Measurements from ENCODE around the gene DES. TPM values are rescaled to one million over a fixed set of nuclear protein-coding genes. Genes with fewer than 3 reads are reported as not detected.
"Not testable (repeated sequence)": the region's sequence is repeated elsewhere in the genome, so short reads cannot be mapped to it uniquely, and the experiment has no call there.

The DES gene
- total RNA-seq, 1 experiment from 2014 or later, result 4.2 TPM

DNA sequence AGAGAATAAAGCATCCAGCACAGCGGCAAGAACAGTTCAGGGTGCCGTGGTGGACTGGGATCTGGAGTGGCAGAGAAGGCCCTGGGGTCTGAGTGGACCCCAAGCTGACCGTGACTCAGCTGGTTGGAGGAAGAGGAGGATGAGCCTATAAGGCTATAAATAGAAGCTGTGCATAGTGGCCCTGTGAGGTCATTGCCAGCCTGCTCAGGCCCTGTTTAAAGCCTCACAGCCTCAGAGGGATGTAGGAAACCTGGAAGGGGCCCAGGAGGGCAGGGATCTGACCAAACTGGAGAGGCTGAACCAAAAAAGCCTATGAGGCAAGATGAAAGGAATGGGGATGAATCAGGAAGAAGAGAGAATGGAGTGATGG lies 11.3 kb upstream of the DES start:
- Histone ChIP-seq H3K36me3 (ENCODE audit: control insufficient read depth in 1 of 2, insufficient read depth in 2 of 2, low read length in 2 of 2) (no peaks in the 10 kb centered on the region), H2AFZ (ENCODE audit: low read depth, low read length, poor library complexity, severe bottlenecking) (no peak overlapping the region), H3K4me3 (replicated peaks in 1 of 2; ENCODE audit: low read depth in 1 of 2, low read length in 2 of 2) (no peak overlapping the region), H4K20me1 (ENCODE audit: insufficient read depth) (no peaks in the 10 kb centered on the region), H3K9ac (ENCODE audit: low read length) (no peak overlapping the region), H3K9me2 (ENCODE audit: insufficient read depth) (no peaks in the 10 kb centered on the region), H3K27ac (ENCODE audit: low read depth, low read length) (no peak overlapping the region), H3K4me2 (ENCODE audit: low read length) (peak overlapping the region; percentile 43), H3K9me3 (ENCODE audit: control insufficient read depth in 1 of 2, insufficient read depth in 1 of 2, low read depth in 1 of 2, low read length in 2 of 2) (no peaks in the 10 kb centered on the region), H3K4me1 (ENCODE audit: control insufficient read depth in 1 of 2, insufficient read depth in 2 of 2, low read length in 2 of 2) (peaks cover 10 to 41% of the 10 kb centered on the region in 2 experiments), H3K79me2 (ENCODE audit: insufficient read depth, low read length) (no peaks in the 10 kb centered on the region), H3K27me3 (ENCODE audit: insufficient read depth, low read length) (no peaks in the 10 kb centered on the region)
- CTCF ChIA-PET, result no interaction called here
- BruUV-seq (replicated peaks), result no TSS peak
- TF ChIP-seq SRF (IDR thresholded peaks at IDR 0.05; ENCODE audit: low read depth) (no peak), JUND (IDR thresholded peaks at IDR 0.05) (no peak), ZNF274 (IDR thresholded peaks at IDR 0.05; ENCODE audit: low read depth, low read length) (no peak), EZH2 (IDR thresholded peaks at IDR 0.05) (no peak), ELF1 (IDR thresholded peaks at IDR 0.05; ENCODE audit: borderline replicate concordance, low read depth) (no peak), ZFX (IDR thresholded peaks at IDR 0.05) (no peak), POLR2AphosphoS5 (IDR thresholded peaks at IDR 0.05; ENCODE audit: low read depth, low read length) (no peak), RAD21 (IDR thresholded peaks at IDR 0.05; ENCODE audit: low read depth) (no peak), EGR1 (IDR thresholded peaks at IDR 0.05; ENCODE audit: low read depth) (no peak), CEBPB (IDR thresholded peaks at IDR 0.05; ENCODE audit: low read depth) (no peak), SIN3A (IDR thresholded peaks at IDR 0.05; ENCODE audit: low read depth) (no peak)
- TF ChIP-seq, protein P1, sequence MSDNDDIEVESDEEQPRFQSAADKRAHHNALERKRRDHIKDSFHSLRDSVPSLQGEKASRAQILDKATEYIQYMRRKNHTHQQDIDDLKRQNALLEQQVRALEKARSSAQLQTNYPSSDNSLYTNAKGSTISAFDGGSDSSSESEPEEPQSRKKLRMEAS (IDR thresholded peaks at IDR 0.05), result no peak
- TF ChIP-seq, protein P2, sequence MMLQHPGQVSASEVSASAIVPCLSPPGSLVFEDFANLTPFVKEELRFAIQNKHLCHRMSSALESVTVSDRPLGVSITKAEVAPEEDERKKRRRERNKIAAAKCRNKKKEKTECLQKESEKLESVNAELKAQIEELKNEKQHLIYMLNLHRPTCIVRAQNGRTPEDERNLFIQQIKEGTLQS (IDR thresholded peaks at IDR 0.05), result no peak
- DNase-seq (ENCODE audit: low read depth, low spot score) (no peak), ATAC-seq (no peak)
- RAD21 ChIA-PET (ENCODE audit: low non-redundant PET in 1 of 2, low total read pairs in 2 of 2, uncharacterized antibody in 2 of 2, unreplicated experiment in 2 of 2), result no interaction called here
- intact Hi-C loops (cut with micrococcal nuclease), result loop anchor here (10.0 kb wide), 1 partner anchor 238 kb away; no protein-coding TSS in a partner anchor
- POLR2A ChIA-PET, result no interaction called here

DNA sequence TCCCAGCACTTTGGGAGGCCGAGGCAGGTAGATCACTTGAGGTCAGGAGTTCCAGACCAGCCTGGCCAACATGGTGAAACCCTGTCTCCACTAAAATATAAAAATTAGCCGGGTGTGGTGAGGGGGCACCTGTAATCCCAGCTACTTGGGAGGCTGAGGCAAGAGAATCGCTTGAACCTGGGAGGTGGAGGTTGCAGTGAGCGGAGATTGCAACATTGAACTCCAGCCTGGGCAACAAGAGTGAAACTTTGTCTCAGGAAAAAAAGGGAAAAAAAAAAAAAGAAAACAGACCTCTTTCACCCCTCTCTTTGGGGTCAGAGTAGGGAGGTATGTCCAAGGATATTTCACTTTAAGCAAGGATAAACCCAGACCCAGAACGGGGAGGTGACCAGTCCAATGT lies 10.8 kb upstream of the DES start:
- H3K9me2 ChIP-seq (ENCODE audit: insufficient read depth); H3K4me3 ChIP-seq (replicated peaks in 1 of 2; ENCODE audit: low read depth in 1 of 2, low read length in 2 of 2); H3K79me2 ChIP-seq (ENCODE audit: insufficient read depth, low read length); H3K9ac ChIP-seq (ENCODE audit: low read length); H4K20me1 ChIP-seq (ENCODE audit: insufficient read depth); ATAC-seq; H3K27ac ChIP-seq (ENCODE audit: low read depth, low read length); DNase-seq (ENCODE audit: low read depth, low spot score); POLR2A ChIA-PET; RAD21 ChIA-PET (ENCODE audit: low non-redundant PET in 1 of 2, low total read pairs in 2 of 2, uncharacterized antibody in 2 of 2, unreplicated experiment in 2 of 2); H3K36me3 ChIP-seq (ENCODE audit: control insufficient read depth in 1 of 2, insufficient read depth in 2 of 2, low read length in 2 of 2); H3K27me3 ChIP-seq (ENCODE audit: insufficient read depth, low read length); BruUV-seq (replicated peaks); H3K9me3 ChIP-seq (ENCODE audit: control insufficient read depth in 1 of 2, insufficient read depth in 1 of 2, low read depth in 1 of 2, low read length in 2 of 2): not testable (repeated sequence)
- peak overlapping the region; percentile 43; the same call in 1 of the 2 replicates for H3K4me2 ChIP-seq (ENCODE audit: low read length)
- H3K4me1 ChIP-seq (ENCODE audit: control insufficient read depth in 1 of 2, insufficient read depth in 2 of 2, low read length in 2 of 2), result peaks cover 10 to 41% of the 10 kb centered on the region in 2 experiments
- intact Hi-C loops (cut with micrococcal nuclease), result loop anchor here (10.0 kb wide), 1 partner anchor 237 kb away; no protein-coding TSS in a partner anchor
- H2AFZ ChIP-seq (ENCODE audit: low read depth, low read length, poor library complexity, severe bottlenecking), result peak overlapping the region; percentile 5
- CTCF ChIA-PET, result interaction anchor here (0.8 kb wide), 1 partner anchor 26 kb away, joined by 3 read pairs; no protein-coding TSS in a partner anchor

Measured in HCT116 (cell line).